MM.1S (cell line): ENCODE measurements around the gene TEX10.

ENCODE experiments used
- DNase-seq: peaks from one replicate; pipeline ENCODE4 v3.0.0-alpha.2; 2015
- H2AFZ ChIP-seq: fragments of 300-600 bp; sonication (generic); 2 replicates; pipeline ENCODE4 v1.6.0; 2016; ENCODE audit warnings: antibody characterized with exemption, low read length
- H3F3A ChIP-seq: fragments of 300-600 bp; sonication (generic); 2 replicates; pipeline ENCODE4 v1.6.1; 2016; ENCODE audit warnings: mild to moderate bottlenecking, antibody characterized with exemption, low read length, moderate library complexity, mixed read lengths; ENCODE audit not compliant: insufficient read depth
- H3K27ac ChIP-seq: fragments of 300-600 bp; sonication (generic); 2 replicates; pipeline ENCODE4 v1.5.1; 2016; ENCODE audit warnings: mild to moderate bottlenecking, low read length
- H3K27me3 ChIP-seq: fragments of 300-600 bp; sonication (generic); replicated peaks from 2 replicates; pipeline ENCODE4 v1.6.0; 2016; ENCODE audit warnings: low read length; ENCODE audit not compliant: insufficient read depth
- H3K36me3 ChIP-seq: fragments of 300-600 bp; sonication (generic); replicated peaks from 2 replicates; pipeline ENCODE4 v1.6.1; 2016; ENCODE audit warnings: mild to moderate bottlenecking, low read length, mixed read lengths; ENCODE audit not compliant: insufficient read depth
- H3K4me1 ChIP-seq: fragments of 300-600 bp; sonication (generic); 2 replicates; pipeline ENCODE4 v1.6.1; 2016; ENCODE audit warnings: low read length, mixed read lengths
- H3K4me2 ChIP-seq: fragments of 300-600 bp; sonication (generic); 2 replicates; pipeline ENCODE4 v1.6.0; 2016; ENCODE audit warnings: low read depth, low read length
- H3K4me3 ChIP-seq: fragments of 300-600 bp; sonication (generic); 2 replicates; pipeline ENCODE4 v1.5.1; 2016; ENCODE audit warnings: low read length, mixed read lengths
- H3K79me2 ChIP-seq: fragments of 300-600 bp; sonication (generic); 2 replicates; pipeline ENCODE4 v1.6.1; 2016; ENCODE audit warnings: mixed run types, low read length, mixed read lengths
- H3K9ac ChIP-seq: fragments of 300-600 bp; sonication (generic); 2 replicates; pipeline ENCODE4 v1.6.1; 2016; ENCODE audit warnings: low read length, mixed read lengths
- H3K9me2 ChIP-seq: fragments of 300-600 bp; sonication (generic); replicated peaks from 2 replicates; pipeline ENCODE4 v1.6.1; 2016; ENCODE audit warnings: mild to moderate bottlenecking, low read length, mixed read lengths; ENCODE audit not compliant: insufficient read depth
- H3K9me3 ChIP-seq: fragments of 300-600 bp; sonication (generic); replicated peaks from 2 replicates; pipeline ENCODE4 v1.6.1; 2016; ENCODE audit warnings: mild to moderate bottlenecking, low read length, mixed read lengths; ENCODE audit not compliant: insufficient read depth
- H4K20me1 ChIP-seq: fragments of 300-600 bp; sonication (generic); 2 replicates; pipeline ENCODE4 v1.6.1; 2016; ENCODE audit warnings: mild to moderate bottlenecking, low read length, moderate library complexity, mixed read lengths; ENCODE audit not compliant: insufficient read depth
- EZH2 ChIP-seq: fragments of 300-600 bp; sonication (generic); optimal IDR thresholded peaks from 2 replicates; pipeline ENCODE3; 2017; ENCODE audit warnings: low read depth, mild to moderate bottlenecking, antibody characterized with exemption, low read length, mixed read lengths
- EZH2phosphoT487 ChIP-seq: fragments of 300-600 bp; sonication (generic); IDR thresholded peaks from 2 replicates; pipeline ENCODE4 v1.6.1; 2018; ENCODE audit warnings: antibody characterized with exemption, low read length
- TF ChIP-seq, protein P1 (sequence below): fragments of 300-600 bp; sonication (generic); IDR thresholded peaks from 2 replicates; pipeline ENCODE4 v1.5.1; 2016; ENCODE audit warnings: antibody characterized with exemption, low read length, mixed read lengths

TEX10 gene

DNA sequence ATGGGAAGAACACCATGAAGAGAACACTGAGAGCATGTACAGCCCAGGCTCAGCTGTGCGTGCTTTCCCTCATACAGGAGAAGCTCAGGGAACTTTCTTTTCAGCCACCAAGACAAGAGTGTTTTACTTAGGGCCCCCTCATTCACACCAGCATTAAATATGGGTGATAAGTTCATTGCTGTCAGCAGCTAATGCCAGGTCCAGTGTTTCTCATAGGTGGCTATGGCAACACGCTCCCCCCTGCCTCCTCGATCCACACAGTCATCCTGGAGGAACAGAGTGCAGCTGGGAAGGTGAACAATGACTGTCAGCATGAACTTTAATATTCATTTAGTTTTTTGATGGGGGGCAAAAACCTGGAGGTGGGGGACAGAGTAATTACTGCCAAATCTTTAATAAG, 54.4 kb downstream of the TEX10 start:
- Histone ChIP-seq H3K9ac (no peak overlapping the region), H3K4me1 (no peaks in the 10 kb centered on the region), H3K4me2 (no peak overlapping the region), H4K20me1 (no peaks in the 10 kb centered on the region), H3K9me2 (no peaks in the 10 kb centered on the region), H2AFZ (no peak overlapping the region), H3K36me3 (peaks cover 2% of the 10 kb centered on the region; the same call in 1 of the 2 replicates), H3K79me2 (no peaks in the 10 kb centered on the region), H3K9me3 (no peaks in the 10 kb centered on the region), H3K27me3 (no peaks in the 10 kb centered on the region), H3K27ac (no peak overlapping the region), H3F3A (no peaks in the 10 kb centered on the region), H3K4me3 (no peak overlapping the region)
- TF ChIP-seq EZH2phosphoT487, result no peak
- no peak for DNase-seq

DNA sequence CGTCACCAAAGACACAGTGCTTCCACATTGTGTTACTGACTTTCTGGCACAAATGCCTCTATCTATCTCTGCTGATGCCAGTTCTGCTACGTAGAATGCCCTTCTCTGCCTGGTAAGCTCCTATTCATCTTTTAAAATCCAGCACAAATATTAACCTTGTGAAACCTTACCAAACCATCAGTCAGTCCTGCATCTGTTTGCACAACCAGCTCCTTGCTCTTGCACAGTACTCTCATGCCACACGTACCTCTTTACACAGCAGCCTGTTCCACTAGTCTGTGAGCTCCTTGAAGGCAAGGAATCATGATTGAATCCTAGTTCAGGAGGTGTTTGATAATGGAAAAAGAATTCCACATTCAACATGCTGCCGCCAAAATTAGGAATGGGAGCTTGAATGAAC, 56.3 kb downstream of the TEX10 start:
- no peaks in the 10 kb centered on the region for H3K4me1 ChIP-seq
- H2AFZ ChIP-seq, result no peak overlapping the region
- H3K9me3 ChIP-seq, result no peaks in the 10 kb centered on the region
- H3F3A ChIP-seq, result no peaks in the 10 kb centered on the region
- H3K4me3 ChIP-seq, result no peak overlapping the region
- H3K27ac ChIP-seq, result no peak overlapping the region
- no peaks in the 10 kb centered on the region for H3K27me3 ChIP-seq
- H3K36me3 ChIP-seq, result no peaks in the 10 kb centered on the region; the same call in 1 of the 2 replicates
- H3K79me2 ChIP-seq, result no peaks in the 10 kb centered on the region
- DNase-seq, result no peak
- no peaks in the 10 kb centered on the region for H4K20me1 ChIP-seq
- H3K9ac ChIP-seq, result no peak overlapping the region
- no peaks in the 10 kb centered on the region for H3K9me2 ChIP-seq
- H3K4me2 ChIP-seq, result no peak overlapping the region
- TF ChIP-seq, protein P1, sequence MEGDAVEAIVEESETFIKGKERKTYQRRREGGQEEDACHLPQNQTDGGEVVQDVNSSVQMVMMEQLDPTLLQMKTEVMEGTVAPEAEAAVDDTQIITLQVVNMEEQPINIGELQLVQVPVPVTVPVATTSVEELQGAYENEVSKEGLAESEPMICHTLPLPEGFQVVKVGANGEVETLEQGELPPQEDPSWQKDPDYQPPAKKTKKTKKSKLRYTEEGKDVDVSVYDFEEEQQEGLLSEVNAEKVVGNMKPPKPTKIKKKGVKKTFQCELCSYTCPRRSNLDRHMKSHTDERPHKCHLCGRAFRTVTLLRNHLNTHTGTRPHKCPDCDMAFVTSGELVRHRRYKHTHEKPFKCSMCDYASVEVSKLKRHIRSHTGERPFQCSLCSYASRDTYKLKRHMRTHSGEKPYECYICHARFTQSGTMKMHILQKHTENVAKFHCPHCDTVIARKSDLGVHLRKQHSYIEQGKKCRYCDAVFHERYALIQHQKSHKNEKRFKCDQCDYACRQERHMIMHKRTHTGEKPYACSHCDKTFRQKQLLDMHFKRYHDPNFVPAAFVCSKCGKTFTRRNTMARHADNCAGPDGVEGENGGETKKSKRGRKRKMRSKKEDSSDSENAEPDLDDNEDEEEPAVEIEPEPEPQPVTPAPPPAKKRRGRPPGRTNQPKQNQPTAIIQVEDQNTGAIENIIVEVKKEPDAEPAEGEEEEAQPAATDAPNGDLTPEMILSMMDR, result no peak
- no peak for TF ChIP-seq EZH2phosphoT487
- no peak for TF ChIP-seq EZH2

DNA sequence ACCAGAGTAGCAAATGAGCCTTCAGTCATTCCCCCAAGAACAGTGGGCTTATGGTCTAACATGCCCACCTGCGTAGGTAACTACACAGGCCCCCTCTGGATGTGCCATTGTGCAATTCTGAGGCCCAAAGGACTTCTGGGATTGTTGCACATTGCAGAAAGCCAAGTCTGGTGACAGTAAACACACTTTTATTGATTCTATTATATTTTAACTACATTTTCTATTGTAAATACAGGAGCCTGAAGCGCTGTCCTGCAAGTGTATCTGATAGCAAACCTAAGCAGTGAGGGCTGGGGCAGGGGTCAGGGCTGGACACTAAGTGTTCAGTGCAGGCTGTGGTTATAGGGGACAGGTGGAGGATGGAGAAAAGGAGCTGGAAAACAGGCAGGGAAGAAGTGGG, 57.5 kb downstream of the TEX10 start:
- no peak overlapping the region for H3K4me2 ChIP-seq
- no peaks in the 10 kb centered on the region for H3K9me3 ChIP-seq
- no peaks in the 10 kb centered on the region for H3K27me3 ChIP-seq
- no peak overlapping the region for H3K27ac ChIP-seq
- no peaks in the 10 kb centered on the region for H3F3A ChIP-seq
- no peak overlapping the region for H2AFZ ChIP-seq
- TF ChIP-seq EZH2 (no peak), EZH2phosphoT487 (no peak)
- TF ChIP-seq, protein P1, result no peak
- no peaks in the 10 kb centered on the region for H3K4me1 ChIP-seq
- no peak overlapping the region for H3K9ac ChIP-seq
- H3K4me3 ChIP-seq, result no peak overlapping the region
- no peak for DNase-seq
- no peaks in the 10 kb centered on the region for H4K20me1 ChIP-seq
- no peaks in the 10 kb centered on the region for H3K36me3 ChIP-seq
- no peaks in the 10 kb centered on the region for H3K79me2 ChIP-seq
- H3K9me2 ChIP-seq, result no peaks in the 10 kb centered on the region

DNA sequence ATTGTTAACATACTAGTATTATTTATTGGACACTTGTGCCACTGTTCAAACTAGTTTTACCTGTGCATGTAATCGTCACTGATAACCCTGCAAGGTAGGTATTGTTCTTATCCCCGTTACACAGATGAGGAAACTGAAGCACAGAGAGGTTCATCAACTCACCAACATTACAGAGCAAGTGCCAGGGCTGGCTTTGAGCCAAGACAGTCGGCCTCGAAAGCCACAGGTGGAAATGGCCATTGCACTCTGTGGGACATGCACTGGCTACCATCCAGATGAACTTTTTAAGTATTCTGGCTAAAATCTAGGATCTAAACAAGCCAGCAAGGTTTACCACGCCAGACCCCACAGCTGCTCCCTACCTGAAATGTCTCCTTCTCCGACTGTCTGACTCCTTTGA, 57.9 kb downstream of the TEX10 start:
- no peaks in the 10 kb centered on the region for H3K9me2 ChIP-seq
- H4K20me1 ChIP-seq, result no peaks in the 10 kb centered on the region
- H3K36me3 ChIP-seq, result no peaks in the 10 kb centered on the region
- no peak overlapping the region for H3K4me3 ChIP-seq
- H2AFZ ChIP-seq, result no peak overlapping the region
- H3K27me3 ChIP-seq, result no peaks in the 10 kb centered on the region
- H3K9ac ChIP-seq, result no peak overlapping the region
- DNase-seq, result no peak
- no peak overlapping the region for H3K27ac ChIP-seq
- TF ChIP-seq EZH2phosphoT487, result no peak
- H3F3A ChIP-seq, result no peaks in the 10 kb centered on the region
- no peak overlapping the region for H3K4me2 ChIP-seq
- H3K4me1 ChIP-seq, result no peaks in the 10 kb centered on the region
- no peaks in the 10 kb centered on the region for H3K9me3 ChIP-seq
- no peaks in the 10 kb centered on the region for H3K79me2 ChIP-seq
